Naive thymus-derived CD8-positive, alpha-beta T cell (primary cell): ENCODE results near the gene CLCN6. TPM values are rescaled to one million over a fixed set of nuclear protein-coding genes. Genes with fewer than 3 reads are reported as not detected.
A peak's percentile ranks its signal among the peaks of the same experiment; 100 is the strongest.

ENCODE experiments used
- ATAC-seq, 2 donors: fragments of 150-1000 bp; cut with Tn5 transposase in 1 of 2; sonication (Bioruptor Pico), chemical (Tn5 transposase) in 1 of 2; 1 replicate in 1 of 2; 2 replicates in 1 of 2; pipeline ENCODE4 v1.10.0; 2021; ENCODE audit warnings: mild to moderate bottlenecking in 2 of 2, moderate library complexity in 2 of 2
- POLR2A ChIA-PET: fragments of 350-600 bp; sonication (Branson Sonifier 250); formaldehyde crosslinking; loops from one replicate; lab custom pipeline; 2021; ENCODE audit warnings: antibody characterized with exemption; lab: Charles Lee
- DNase-seq, 10 donors: peaks; one replicate each; pipeline versions ENCODE4 v3.0.0 to v3.0.0-alpha.2; 2020 to 2022
- H3K27ac Mint-ChIP-seq, 10 donors: one replicate each; pipeline ENCODE4 v1.8.0; 2020 to 2022; ENCODE audit warnings: mild to moderate bottlenecking in 10 of 10, mixed read lengths in 10 of 10, moderate library complexity in 4 of 10, inconsistent platforms in 1 of 10
- H3K27me3 Mint-ChIP-seq, 5 donors: one replicate each; pipeline ENCODE4 v1.8.0; 2021 to 2022; ENCODE audit warnings: mixed read lengths in 5 of 5
- H3K36me3 Mint-ChIP-seq, 3 donors: one replicate each; pipeline ENCODE4 v1.8.0; 2020 to 2022; ENCODE audit warnings: mixed read lengths in 3 of 3, mild to moderate bottlenecking in 2 of 3, inconsistent platforms in 1 of 3
- H3K4me1 Mint-ChIP-seq, 4 donors: one replicate each; pipeline ENCODE4 v1.8.0; 2021 to 2022; ENCODE audit warnings: mixed read lengths in 4 of 4
- H3K4me3 Mint-ChIP-seq, 10 donors: one replicate each; pipeline ENCODE4 v1.8.0; 2020 to 2022; ENCODE audit warnings: mild to moderate bottlenecking in 10 of 10, mixed read lengths in 10 of 10, moderate library complexity in 6 of 10, inconsistent platforms in 1 of 10
- H3K9me3 Mint-ChIP-seq, 9 donors: one replicate each; pipeline ENCODE4 v1.8.0; 2020 to 2022; ENCODE audit warnings: mixed read lengths in 9 of 9, mild to moderate bottlenecking in 3 of 9, inconsistent platforms in 1 of 9, moderate library complexity in 1 of 9
- polyA plus RNA-seq, 3 donors: library from polyadenylated mRNA; unstranded; fragments of 300-500 nt; fragmentation: Illumina TruSeq; gene quantifications; one replicate each; pipeline ENCODE4 v1.2.3, GENCODE V29; 2021
- total RNA-seq, 8 experiments: library from RNA in 2 of 8; stranded (reverse) in 2 of 8; gene quantifications; one replicate each; pipeline ENCODE4 v1.2.3 and lab custom pipeline; 2021 to 2026

The CLCN6 gene
- total and polyA plus RNA-seq, 5 experiments from 2014 or later, result 1.2 to 31.8 (median 2.8) TPM

- Mint-ChIP-seq H3K27me3 (no peaks in the 10 kb centered on the region), H3K36me3 (peaks cover 0 to 36% (median 14%) of the 10 kb centered on the region in 3 donors), H3K9me3 (no peaks in the 10 kb centered on the region), H3K27ac (peak overlapping the region in 5 of 10 donors; percentile 35 to 83 (median 38)), H3K4me1 (peaks cover 0 to 14% (median 6%) of the 10 kb centered on the region in 4 donors), H3K4me3 (no peak overlapping the region)
- POLR2A ChIA-PET, result no interaction called here
- DNase-seq (no peak), ATAC-seq (no peak)
Observed at GRCh38 chr1:11790880-11791715, 14.9 kb upstream of the CLCN6 start.

GRCh38 chr1:11792106-11792505 lies 13.9 kb upstream of the CLCN6 start:
- no peak overlapping the region for H3K4me3 Mint-ChIP-seq
- DNase-seq, result no peak
- H3K27ac Mint-ChIP-seq, result peak overlapping the region in 5 of 10 donors; percentile 29 to 61 (median 56)
- H3K9me3 Mint-ChIP-seq, result no peaks in the 10 kb centered on the region
- H3K36me3 Mint-ChIP-seq, result peaks cover 0 to 44% (median 14%) of the 10 kb centered on the region in 3 donors
- H3K4me1 Mint-ChIP-seq, result peaks cover 0 to 11% (median 6%) of the 10 kb centered on the region in 4 donors
- ATAC-seq, result no peak
- POLR2A ChIA-PET, result no interaction called here
- H3K27me3 Mint-ChIP-seq, result no peaks in the 10 kb centered on the region

- Mint-ChIP-seq H3K27ac (no peak overlapping the region), H3K27me3 (no peaks in the 10 kb centered on the region), H3K36me3 (peaks cover 0 to 52% (median 14%) of the 10 kb centered on the region in 3 donors), H3K4me1 (peaks cover 0 to 12% (median 6%) of the 10 kb centered on the region in 4 donors), H3K9me3 (no peaks in the 10 kb centered on the region), H3K4me3 (no peak overlapping the region)
- ATAC-seq (no peak), DNase-seq (no peak)
- POLR2A ChIA-PET, result interaction anchor here (0.6 kb wide), 1 partner anchor 29 kb away, joined by 7 read pairs; no protein-coding TSS in a partner anchor
Observed at GRCh38 chr1:11793819-11794218, 12.2 kb upstream of the CLCN6 start.

GRCh38 chr1:11794446-11795237 lies 11.3 kb upstream of the CLCN6 start:
- POLR2A ChIA-PET, result no interaction called here
- ATAC-seq, result no peak

GRCh38 chr1:11795238-11795890 lies 10.6 kb upstream of the CLCN6 start:
- H3K36me3 Mint-ChIP-seq, result peaks cover 0 to 67% (median 19%) of the 10 kb centered on the region in 3 donors
- no peaks in the 10 kb centered on the region for H3K27me3 Mint-ChIP-seq
- H3K27ac Mint-ChIP-seq, result no peak overlapping the region
- peaks cover 0 to 10% (median 5%) of the 10 kb centered on the region in 4 donors for H3K4me1 Mint-ChIP-seq
- POLR2A ChIA-PET, result no interaction called here
- DNase-seq (no peak), ATAC-seq (no peak)
- no peak overlapping the region for H3K4me3 Mint-ChIP-seq
- H3K9me3 Mint-ChIP-seq, result no peaks in the 10 kb centered on the region

More at GRCh38 chr1:11794446-11795237, 11.3 kb upstream of the CLCN6 start:
- Mint-ChIP-seq H3K36me3 (peaks cover 0 to 60% (median 14%) of the 10 kb centered on the region in 3 donors), H3K27ac (peak overlapping the region in 2 of 10 donors; percentile 27 to 44), H3K4me1 (peaks cover 0 to 9% (median 4%) of the 10 kb centered on the region in 4 donors), H3K9me3 (no peaks in the 10 kb centered on the region), H3K27me3 (no peaks in the 10 kb centered on the region), H3K4me3 (no peak overlapping the region)
- no peak for DNase-seq

- H3K27ac Mint-ChIP-seq, result no peak overlapping the region
Observed at GRCh38 chr1:11796036-11796828, 9.8 kb upstream of the CLCN6 start.

GRCh38 chr1:11797525-11798216 lies 8.3 kb upstream of the CLCN6 start:
- Mint-ChIP-seq H3K27ac (no peak overlapping the region), H3K4me1 (peaks cover 9 to 22% (median 15%) of the 10 kb centered on the region in 4 donors), H3K4me3 (no peak overlapping the region), H3K36me3 (peaks cover 0 to 63% (median 19%) of the 10 kb centered on the region in 3 donors), H3K27me3 (no peaks in the 10 kb centered on the region), H3K9me3 (no peaks in the 10 kb centered on the region)
- ATAC-seq (no peak), DNase-seq (no peak)
- POLR2A ChIA-PET, result interaction anchor here (0.7 kb wide), 1 partner anchor 840 kb away, joined by 4 read pairs; no protein-coding TSS in a partner anchor

More at GRCh38 chr1:11796036-11796828, 9.8 kb upstream of the CLCN6 start:
- Mint-ChIP-seq H3K4me3 (no peak overlapping the region), H3K9me3 (no peaks in the 10 kb centered on the region), H3K36me3 (peaks cover 0 to 71% (median 20%) of the 10 kb centered on the region in 3 donors), H3K27me3 (no peaks in the 10 kb centered on the region), H3K4me1 (peaks cover 0 to 11% (median 4%) of the 10 kb centered on the region in 4 donors)
- DNase-seq (no peak), ATAC-seq (no peak)
- POLR2A ChIA-PET, result no interaction called here

- ATAC-seq (no peak), DNase-seq (no peak)
- Mint-ChIP-seq H3K36me3 (peaks cover 0 to 62% (median 17%) of the 10 kb centered on the region in 3 donors), H3K4me3 (no peak overlapping the region), H3K4me1 (peaks cover 18 to 36% (median 30%) of the 10 kb centered on the region in 4 donors), H3K27me3 (no peaks in the 10 kb centered on the region), H3K27ac (peak overlapping the region in 3 of 10 donors; percentile 19 to 57 (median 40)), H3K9me3 (no peaks in the 10 kb centered on the region)
- POLR2A ChIA-PET, result no interaction called here
Observed at GRCh38 chr1:11799099-11799498, 6.9 kb upstream of the CLCN6 start.

GRCh38 chr1:11799896-11800295 lies 6.1 kb upstream of the CLCN6 start:
- Mint-ChIP-seq H3K9me3 (no peaks in the 10 kb centered on the region), H3K36me3 (peaks cover 0 to 57% (median 12%) of the 10 kb centered on the region in 3 donors), H3K4me1 (peaks cover 19 to 44% (median 38%) of the 10 kb centered on the region in 4 donors), H3K27me3 (no peaks in the 10 kb centered on the region), H3K4me3 (no peak overlapping the region), H3K27ac (peak overlapping the region in 3 of 10 donors; percentile 7 to 65 (median 59))
- POLR2A ChIA-PET, result interaction anchor here (0.7 kb wide), 1 partner anchor 574 kb away, joined by 3 read pairs; no protein-coding TSS in a partner anchor
- DNase-seq (no peak), ATAC-seq (no peak)

- peaks cover 18 to 47% (median 40%) of the 10 kb centered on the region in 4 donors for H3K4me1 Mint-ChIP-seq
- no peak for ATAC-seq
- no peaks in the 10 kb centered on the region for H3K27me3 Mint-ChIP-seq
- DNase-seq, result no peak
- peaks cover 0 to 54% (median 9%) of the 10 kb centered on the region in 3 donors for H3K36me3 Mint-ChIP-seq
- no peaks in the 10 kb centered on the region for H3K9me3 Mint-ChIP-seq
- peak overlapping the region in 2 of 10 donors; percentile 59 to 65 for H3K27ac Mint-ChIP-seq
- H3K4me3 Mint-ChIP-seq, result no peak overlapping the region
- POLR2A ChIA-PET, result interaction anchor here (0.7 kb wide), 1 partner anchor 575 kb away, joined by 3 read pairs; no protein-coding TSS in a partner anchor
Observed at GRCh38 chr1:11800391-11800755, 5.6 kb upstream of the CLCN6 start.
